Measurements from ENCODE around the gene JAKMIP1. TPM values are rescaled to one million over a fixed set of nuclear protein-coding genes. Genes with fewer than 3 reads are reported as not detected.

JAKMIP1 gene
- total RNA-seq, 1 experiment from 2014 or later = not detected

DNA sequence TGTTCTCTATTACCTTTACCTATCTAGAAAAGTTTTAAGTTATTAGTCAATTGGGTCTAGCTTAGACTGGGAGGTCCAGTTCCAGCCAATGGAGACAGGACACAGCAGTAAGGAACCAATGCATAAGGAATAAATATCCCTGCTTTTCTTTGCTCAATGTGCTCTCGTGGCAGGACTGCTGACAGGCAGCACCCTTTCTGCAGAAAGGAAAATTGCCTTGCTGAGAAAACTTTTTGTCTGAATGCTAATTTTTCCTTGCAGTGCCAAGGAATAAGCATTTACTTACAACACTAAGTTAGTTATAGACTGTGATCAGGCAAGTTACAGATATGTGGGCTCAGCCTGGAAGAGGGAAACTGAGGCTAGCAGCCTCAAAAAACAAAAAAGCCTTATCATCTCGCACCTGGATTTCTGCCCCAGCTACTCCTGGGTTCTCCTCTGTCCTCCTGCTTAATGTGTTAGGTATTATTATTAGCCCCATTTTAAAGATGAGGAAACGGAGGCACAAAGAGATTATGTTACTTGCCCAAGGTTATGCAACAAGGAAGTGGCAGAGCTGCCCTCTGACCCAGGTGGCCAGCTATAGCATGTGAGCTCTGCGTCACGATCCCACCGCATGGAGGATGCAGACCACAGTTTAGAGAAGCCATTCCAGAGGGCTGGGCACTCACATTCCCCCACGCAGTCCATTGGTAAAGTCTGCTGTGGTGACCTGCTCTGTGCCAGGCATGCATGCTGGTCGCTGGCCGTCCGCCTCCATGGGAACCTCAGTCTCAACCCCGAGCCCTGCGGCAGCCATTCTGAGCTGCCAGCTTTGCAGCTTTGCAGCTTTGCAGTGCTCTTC is 141.6 kb downstream of the JAKMIP1 start:
- BruUV-seq (replicated peaks) = no TSS peak
- H3K9me3 Mint-ChIP-seq (ENCODE audit: low read depth, unreplicated experiment) = no peaks in the 10 kb centered on the region
- intact Hi-C loops (cut with micrococcal nuclease; ENCODE audit: unreplicated experiment) = no loop called here

DNA sequence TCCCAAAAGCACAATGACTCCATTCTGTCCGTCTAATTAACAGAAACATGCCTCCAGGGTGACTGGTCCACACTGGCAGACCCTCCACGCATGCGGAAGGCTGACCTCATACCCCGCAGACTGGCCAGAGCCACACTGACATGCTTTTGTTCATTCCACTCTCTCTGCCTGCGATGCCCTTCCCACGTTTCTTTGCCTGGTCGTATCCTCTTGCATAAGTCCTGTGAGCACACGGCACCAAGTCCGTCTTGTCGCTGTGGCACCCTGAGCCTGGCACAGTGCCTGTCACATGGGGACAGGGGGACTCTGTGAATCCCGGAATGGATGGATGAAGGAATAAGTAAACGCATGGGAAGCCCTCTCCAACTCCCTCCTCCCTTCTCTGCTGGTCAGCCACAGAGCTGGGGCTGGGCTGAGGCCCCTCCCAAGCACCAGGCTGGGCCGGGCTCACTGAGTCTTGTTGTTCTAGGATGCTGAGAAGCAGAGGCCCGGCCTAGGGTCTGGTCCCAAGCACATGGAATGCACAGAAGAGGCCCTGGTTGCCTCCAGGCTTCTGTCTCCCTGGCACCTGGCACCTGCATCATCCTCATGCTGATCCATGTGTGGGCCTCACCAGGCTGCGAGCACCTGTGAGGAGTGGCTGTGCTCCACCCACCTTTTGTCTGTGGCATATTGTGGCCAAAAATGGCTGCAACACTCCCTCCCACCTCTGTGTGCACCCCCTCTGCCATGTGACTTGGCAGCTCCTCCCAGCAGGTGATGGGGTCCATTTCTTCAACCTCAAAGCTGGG is 143.2 kb downstream of the JAKMIP1 start:
- Mint-ChIP-seq H3K27me3 (ENCODE audit: unreplicated experiment) (peaks cover 15% of the 10 kb centered on the region), H3K36me3 (ENCODE audit: insufficient read depth, unreplicated experiment) (no peaks in the 10 kb centered on the region), H3K4me1 (ENCODE audit: low read depth, unreplicated experiment) (no peaks in the 10 kb centered on the region), H3K4me3 (ENCODE audit: low read depth, unreplicated experiment) (no peak overlapping the region), H3K27ac (ENCODE audit: unreplicated experiment) (no peak overlapping the region), H3K9me3 (ENCODE audit: low read depth, unreplicated experiment) (no peaks in the 10 kb centered on the region)
- no TSS peak for BruUV-seq (replicated peaks)
- no peak for DNase-seq
- intact Hi-C loops (cut with micrococcal nuclease; ENCODE audit: unreplicated experiment) = no loop called here
- CTCF ChIA-PET = no interaction called here
- TF ChIP-seq, protein P1, sequence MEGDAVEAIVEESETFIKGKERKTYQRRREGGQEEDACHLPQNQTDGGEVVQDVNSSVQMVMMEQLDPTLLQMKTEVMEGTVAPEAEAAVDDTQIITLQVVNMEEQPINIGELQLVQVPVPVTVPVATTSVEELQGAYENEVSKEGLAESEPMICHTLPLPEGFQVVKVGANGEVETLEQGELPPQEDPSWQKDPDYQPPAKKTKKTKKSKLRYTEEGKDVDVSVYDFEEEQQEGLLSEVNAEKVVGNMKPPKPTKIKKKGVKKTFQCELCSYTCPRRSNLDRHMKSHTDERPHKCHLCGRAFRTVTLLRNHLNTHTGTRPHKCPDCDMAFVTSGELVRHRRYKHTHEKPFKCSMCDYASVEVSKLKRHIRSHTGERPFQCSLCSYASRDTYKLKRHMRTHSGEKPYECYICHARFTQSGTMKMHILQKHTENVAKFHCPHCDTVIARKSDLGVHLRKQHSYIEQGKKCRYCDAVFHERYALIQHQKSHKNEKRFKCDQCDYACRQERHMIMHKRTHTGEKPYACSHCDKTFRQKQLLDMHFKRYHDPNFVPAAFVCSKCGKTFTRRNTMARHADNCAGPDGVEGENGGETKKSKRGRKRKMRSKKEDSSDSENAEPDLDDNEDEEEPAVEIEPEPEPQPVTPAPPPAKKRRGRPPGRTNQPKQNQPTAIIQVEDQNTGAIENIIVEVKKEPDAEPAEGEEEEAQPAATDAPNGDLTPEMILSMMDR (IDR thresholded peaks at IDR 0.05; ENCODE audit: unreplicated experiment) = no peak

More for the DNA sequence above, 141.6 kb downstream of the JAKMIP1 start:
- no peak for DNase-seq
- TF ChIP-seq, protein P1 (IDR thresholded peaks at IDR 0.05; ENCODE audit: unreplicated experiment) = no peak
- CTCF ChIA-PET = no interaction called here
- H3K4me1 Mint-ChIP-seq (ENCODE audit: low read depth, unreplicated experiment) = no peaks in the 10 kb centered on the region
- no peaks in the 10 kb centered on the region for H3K36me3 Mint-ChIP-seq (ENCODE audit: insufficient read depth, unreplicated experiment)
- H3K27me3 Mint-ChIP-seq (ENCODE audit: unreplicated experiment) = peaks cover 8% of the 10 kb centered on the region
- no peak overlapping the region for H3K27ac Mint-ChIP-seq (ENCODE audit: unreplicated experiment)
- no peak overlapping the region for H3K4me3 Mint-ChIP-seq (ENCODE audit: low read depth, unreplicated experiment)

DNA sequence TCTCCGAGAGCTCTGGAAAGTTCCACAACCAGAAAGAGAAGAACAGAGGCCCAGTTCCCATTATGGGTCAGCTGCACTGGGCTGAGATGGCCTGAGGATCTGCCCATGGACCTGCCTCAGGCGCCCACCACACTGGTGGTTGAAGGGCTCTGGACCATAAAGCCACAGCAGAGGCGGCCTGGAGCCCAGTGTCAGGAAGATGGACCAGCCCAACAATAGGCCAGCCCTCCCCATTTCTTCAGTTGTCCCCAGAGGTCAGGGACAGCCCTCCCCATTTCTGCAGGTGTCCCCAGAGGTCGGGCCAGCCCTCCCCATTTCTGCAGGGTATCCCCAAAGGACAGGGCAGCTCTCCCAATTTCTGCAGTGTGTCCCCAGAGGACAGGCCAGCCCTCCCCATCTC is 144.9 kb downstream of the JAKMIP1 start:
- BruUV-seq (replicated peaks) = no TSS peak
- Mint-ChIP-seq H3K4me3 (ENCODE audit: low read depth, unreplicated experiment) (no peak overlapping the region), H3K27ac (ENCODE audit: unreplicated experiment) (no peak overlapping the region), H3K36me3 (ENCODE audit: insufficient read depth, unreplicated experiment) (no peaks in the 10 kb centered on the region), H3K9me3 (ENCODE audit: low read depth, unreplicated experiment) (no peaks in the 10 kb centered on the region), H3K27me3 (ENCODE audit: unreplicated experiment) (peaks cover 27% of the 10 kb centered on the region), H3K4me1 (ENCODE audit: low read depth, unreplicated experiment) (no peaks in the 10 kb centered on the region)
- CTCF ChIA-PET = no interaction called here
- DNase-seq = no peak
- intact Hi-C loops (cut with micrococcal nuclease; ENCODE audit: unreplicated experiment) = no loop called here
- TF ChIP-seq, protein P1 (IDR thresholded peaks at IDR 0.05; ENCODE audit: unreplicated experiment) = no peak

DNA sequence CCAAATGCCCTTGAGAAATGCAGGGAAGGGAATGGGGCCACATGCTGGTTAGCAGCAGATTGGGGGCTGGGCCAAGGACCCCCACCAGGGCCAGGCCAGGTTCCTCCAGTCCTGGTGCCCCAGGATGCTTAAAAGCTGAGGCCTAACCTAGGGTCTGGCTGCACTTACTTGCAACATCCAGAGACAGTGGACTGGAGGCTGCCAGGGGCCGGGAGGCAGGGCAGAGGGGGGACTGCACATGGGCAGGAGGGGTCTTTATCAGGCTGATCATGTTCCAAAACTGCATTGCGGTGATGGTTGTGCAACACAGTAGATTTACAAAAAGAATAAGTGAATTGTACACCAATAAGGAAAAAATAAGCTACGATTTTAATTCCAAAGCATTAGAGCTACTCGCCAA is 145.3 kb downstream of the JAKMIP1 start:
- Mint-ChIP-seq H3K27me3 (ENCODE audit: unreplicated experiment) (peaks cover 27% of the 10 kb centered on the region), H3K9me3 (ENCODE audit: low read depth, unreplicated experiment) (no peaks in the 10 kb centered on the region), H3K4me3 (ENCODE audit: low read depth, unreplicated experiment) (no peak overlapping the region), H3K36me3 (ENCODE audit: insufficient read depth, unreplicated experiment) (no peaks in the 10 kb centered on the region), H3K4me1 (ENCODE audit: low read depth, unreplicated experiment) (no peaks in the 10 kb centered on the region), H3K27ac (ENCODE audit: unreplicated experiment) (no peak overlapping the region)
- TF ChIP-seq, protein P1 (IDR thresholded peaks at IDR 0.05; ENCODE audit: unreplicated experiment) = no peak
- DNase-seq = no peak
- intact Hi-C loops (cut with micrococcal nuclease; ENCODE audit: unreplicated experiment) = no loop called here
- BruUV-seq (replicated peaks) = no TSS peak
- CTCF ChIA-PET = no interaction called here

Data from Calu3 (cell line).